Forelimb muscle (tissue), 1 donor: ENCODE data around the gene PAM16. TPM values are rescaled to one million over a fixed set of nuclear protein-coding genes. Genes with fewer than 3 reads are reported as not detected.

Experiments used
- DNase-seq: peaks from one replicate; pipeline ENCODE4 v3.0.0-alpha.2; 2013; ENCODE audit warnings: low read depth
- polyA plus RNA-seq: library from polyadenylated mRNA; unstranded; fragments of 120-200 nt; gene quantifications from one replicate; pipeline ENCODE4 v1.2.1, GENCODE V29; 2013; ENCODE audit not compliant: insufficient read length

Gene PAM16
- polyA plus RNA-seq, 1 donor, result 25.4 TPM

DNA sequence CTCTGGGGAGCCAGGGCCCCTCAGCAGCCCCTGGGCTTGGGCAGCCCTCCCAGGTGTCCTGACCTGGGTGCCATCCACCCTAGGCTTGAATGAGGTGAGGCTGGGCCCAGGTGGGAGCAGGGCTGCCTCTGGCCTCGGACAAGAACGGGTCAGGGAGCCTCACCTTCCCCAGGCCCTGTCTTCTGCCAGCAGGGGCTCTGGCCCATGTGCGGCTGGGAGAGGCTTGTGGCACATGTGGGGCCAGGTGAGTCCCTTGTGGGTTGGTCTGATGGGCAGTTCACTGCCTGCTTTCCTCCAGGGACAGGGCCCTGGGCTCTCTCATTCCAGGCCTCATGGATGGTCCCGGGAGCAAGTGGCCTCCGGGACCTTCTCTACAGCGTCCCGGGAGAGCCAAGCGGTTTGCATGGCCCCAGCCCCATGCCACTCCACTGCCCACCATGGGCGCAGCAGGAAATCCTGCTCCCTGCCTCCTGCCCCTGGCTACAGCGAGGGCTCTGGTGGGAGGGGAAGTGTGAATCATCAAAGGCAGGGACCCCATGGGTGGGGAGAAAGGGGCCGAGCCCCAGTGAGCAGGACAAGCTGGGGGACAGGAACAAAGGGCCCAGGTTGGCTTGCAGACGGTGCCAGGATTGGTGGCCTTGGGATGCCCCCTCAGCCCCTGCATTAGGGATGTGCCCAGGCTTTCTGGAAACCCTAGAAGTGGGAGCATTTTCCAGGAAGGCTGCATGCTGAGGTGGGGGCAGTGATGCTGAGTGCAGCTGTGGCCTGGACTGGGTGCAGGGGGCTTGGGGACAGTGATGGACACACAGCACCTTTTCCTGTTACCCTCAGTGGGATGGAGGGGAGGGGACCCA is 32.7 kb upstream of the PAM16 start:
- no peak for DNase-seq

DNA sequence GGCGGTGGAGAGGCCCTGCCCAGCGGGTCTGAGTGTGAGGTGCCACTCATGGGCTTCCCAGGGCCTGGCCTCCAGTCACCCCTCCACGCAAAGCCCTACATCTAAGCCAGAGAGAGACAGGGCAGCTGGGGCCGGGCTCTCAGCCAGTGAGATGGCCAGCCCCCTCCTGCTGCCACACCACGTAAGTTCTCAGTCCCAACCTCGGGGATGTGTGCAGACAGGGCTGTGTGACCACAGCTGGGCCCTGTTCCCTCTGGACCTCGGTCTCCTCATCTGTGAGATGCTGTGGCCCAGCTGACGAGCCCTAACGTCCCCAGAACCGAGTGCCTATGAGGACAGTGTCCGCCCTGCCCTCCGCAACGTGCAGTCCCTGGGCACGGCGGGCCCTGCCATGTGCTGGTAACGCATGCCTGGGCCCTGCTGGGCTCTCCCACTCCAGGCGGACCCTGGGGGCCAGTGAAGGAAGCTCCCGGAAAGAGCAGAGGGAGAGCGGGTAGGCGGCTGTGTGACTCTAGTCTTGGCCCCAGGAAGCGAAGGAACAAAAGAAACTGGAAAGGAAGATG is 31.8 kb upstream of the PAM16 start:
- no peak for DNase-seq

DNA sequence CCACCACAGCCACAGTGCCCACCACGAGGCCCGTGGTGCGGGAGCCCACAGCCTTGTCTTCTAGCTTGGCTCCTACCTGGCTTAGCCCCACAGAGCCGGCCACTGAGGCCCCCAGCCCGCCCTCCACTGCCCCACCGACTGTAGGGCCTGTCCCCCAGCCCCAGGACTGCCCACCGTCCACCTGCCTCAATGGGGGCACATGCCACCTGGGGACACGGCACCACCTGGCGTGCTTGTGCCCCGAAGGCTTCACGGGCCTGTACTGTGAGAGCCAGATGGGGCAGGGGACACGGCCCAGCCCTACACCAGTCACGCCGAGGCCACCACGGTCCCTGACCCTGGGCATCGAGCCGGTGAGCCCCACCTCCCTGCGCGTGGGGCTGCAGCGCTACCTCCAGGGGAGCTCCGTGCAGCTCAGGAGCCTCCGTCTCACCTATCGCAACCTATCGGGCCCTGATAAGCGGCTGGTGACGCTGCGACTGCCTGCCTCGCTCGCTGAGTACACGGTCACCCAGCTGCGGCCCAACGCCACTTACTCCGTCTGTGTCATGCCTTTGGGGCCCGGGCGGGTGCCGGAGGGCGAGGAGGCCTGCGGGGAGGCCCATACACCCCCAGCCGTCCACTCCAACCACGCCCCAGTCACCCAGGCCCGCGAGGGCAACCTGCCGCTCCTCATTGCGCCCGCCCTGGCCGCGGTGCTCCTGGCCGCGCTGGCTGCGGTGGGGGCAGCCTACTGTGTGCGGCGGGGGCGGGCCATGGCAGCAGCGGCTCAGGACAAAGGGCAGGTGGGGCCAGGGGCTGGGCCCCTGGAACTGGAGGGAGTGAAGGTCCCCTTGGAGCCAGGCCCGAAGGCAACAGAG is 31.0 kb upstream of the PAM16 start:
- DNase-seq, result no peak

DNA sequence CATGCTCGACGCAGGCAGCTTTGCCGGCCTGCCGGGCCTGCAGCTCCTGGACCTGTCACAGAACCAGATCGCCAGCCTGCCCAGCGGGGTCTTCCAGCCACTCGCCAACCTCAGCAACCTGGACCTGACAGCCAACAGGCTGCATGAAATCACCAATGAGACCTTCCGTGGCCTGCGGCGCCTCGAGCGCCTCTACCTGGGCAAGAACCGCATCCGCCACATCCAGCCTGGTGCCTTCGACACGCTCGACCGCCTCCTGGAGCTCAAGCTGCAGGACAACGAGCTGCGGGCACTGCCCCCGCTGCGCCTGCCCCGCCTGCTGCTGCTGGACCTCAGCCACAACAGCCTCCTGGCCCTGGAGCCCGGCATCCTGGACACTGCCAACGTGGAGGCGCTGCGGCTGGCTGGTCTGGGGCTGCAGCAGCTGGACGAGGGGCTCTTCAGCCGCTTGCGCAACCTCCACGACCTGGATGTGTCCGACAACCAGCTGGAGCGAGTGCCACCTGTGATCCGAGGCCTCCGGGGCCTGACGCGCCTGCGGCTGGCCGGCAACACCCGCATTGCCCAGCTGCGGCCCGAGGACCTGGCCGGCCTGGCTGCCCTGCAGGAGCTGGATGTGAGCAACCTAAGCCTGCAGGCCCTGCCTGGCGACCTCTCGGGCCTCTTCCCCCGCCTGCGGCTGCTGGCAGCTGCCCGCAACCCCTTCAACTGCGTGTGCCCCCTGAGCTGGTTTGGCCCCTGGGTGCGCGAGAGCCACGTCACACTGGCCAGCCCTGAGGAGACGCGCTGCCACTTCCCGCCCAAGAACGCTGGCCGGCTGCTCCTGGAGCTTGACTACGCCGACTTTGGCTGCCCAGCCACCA is 30.2 kb upstream of the PAM16 start:
- no peak for DNase-seq

DNA sequence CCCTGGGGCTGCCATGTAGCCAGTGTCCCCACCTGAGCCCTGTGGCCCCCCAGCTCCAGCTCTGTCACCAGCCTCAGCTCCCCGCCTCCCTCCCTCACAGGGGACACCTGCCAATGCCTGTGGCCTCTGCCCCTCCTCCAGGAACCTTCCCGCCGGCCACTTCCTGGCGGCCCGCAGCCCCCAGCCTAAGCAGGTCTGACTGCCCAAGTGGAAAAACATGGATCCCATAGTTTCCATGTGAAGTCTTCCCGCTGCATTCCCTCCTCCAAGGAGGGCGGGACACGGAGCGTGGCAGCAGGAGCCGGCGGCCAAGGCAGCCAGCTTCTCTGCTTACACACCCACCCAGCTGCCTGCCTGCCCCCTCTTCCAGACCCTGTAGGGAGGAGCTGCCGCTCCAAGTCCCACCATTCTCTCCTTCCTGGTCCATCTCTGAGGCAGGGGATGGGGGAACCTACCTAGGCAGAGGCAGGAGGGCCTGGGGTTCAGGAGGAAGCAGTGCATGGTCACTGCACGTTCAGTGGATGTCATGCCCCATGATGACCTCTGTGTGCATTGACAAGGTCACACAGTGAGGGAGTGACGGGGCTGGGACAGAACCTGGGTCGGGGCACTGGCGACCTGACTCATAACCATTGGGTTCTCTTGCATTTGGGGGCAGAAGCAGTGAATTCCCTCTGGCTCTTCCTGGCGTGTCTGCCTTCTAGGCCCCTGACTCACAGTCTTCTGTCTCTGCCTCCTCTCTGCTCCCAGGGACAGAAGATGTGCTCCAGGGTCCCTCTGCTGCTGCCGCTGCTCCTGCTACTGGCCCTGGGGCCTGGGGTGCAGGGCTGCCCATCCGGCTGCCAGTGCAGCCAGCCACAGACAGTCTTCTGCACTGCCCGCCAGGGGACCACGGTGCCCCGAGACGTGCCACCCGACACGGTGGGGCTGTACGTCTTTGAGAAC is 29.3 kb upstream of the PAM16 start:
- DNase-seq, result no peak

DNA sequence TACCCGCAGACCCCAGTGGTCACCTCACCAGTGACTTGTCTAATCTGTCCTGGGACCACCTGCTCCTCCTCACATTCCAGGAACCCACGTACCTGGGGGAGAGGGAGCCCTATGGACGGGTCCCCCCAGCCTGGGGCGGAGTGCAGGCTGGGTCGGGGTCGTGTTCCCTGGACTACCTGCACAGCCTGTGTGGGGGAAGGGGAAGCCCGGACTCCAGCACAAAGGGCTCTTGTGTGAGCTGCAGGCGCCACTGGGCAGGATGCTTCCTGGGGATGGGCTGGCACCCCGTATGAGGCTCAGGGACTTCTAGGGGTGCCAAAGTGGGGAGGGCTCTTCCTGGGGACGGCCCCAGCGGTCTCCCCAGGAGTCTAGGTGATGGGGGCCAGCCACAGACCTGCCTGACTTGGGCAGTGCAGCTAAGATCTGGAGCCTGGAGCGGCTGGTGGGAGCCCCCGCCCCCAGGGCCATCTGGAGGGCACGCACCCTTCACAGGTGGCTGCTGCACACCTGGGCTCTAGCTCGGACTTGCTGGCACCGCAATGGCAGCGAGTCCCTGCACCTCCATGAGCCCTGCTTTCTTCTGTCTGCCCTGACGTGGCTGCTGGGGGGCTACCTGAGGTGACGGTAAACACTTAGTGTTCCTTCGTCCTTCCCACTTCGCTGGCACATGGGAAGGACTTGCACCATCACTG is 28.0 kb upstream of the PAM16 start:
- no peak for DNase-seq

DNA sequence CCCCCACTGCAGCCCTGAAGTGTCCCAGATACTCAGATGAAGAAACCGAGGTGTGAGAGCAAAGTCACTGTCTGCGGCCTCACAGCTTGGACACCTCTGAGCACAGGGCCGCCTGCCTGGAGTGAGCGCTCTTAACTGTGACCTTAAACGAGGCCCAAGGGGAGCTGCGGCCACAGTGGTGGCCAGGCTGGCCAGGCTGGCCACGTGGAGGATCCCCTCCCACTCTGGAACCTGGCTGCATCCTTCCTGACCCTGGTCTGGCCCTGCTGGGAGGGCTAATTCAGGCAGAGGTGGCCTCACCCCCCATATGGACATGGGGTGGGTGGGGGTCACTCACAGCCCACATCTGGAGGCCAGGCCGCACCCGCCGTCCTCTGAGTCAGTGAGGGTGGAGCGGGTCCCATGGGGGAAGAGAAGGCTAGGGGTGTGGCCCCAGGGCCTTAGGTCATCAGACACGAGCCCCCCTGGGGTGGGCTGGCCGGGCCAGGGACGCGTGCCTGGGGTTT is 27.1 kb upstream of the PAM16 start:
- DNase-seq, result no peak

DNA sequence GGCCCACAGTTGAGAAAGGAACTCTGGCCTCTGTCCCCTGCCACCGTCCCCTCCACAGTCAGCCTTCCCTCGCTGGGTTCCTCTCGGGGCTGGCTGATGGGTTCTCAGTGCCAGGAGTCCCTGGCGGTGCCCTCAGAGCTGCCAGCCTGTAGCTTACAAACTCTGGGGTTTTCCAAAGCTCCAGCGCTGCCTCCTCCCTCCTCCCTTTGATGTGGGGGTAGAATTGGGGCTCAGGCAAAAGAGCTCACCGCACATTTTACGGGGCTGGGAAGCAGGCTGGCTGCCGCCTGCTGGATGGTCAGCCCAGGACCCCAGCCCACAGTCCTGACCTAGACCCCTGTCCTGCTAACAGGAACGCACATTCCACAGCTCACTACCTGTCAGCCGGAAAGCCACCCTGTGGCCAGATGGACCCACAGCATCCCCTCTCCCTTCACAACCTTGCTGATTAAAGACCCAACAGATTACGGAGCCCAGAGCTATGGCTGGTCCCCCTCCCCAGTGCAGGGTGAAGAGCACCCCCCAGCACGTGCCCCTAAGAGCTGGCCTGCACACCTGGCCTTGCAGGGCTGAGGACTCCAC is 26.5 kb upstream of the PAM16 start:
- no peak for DNase-seq

DNA sequence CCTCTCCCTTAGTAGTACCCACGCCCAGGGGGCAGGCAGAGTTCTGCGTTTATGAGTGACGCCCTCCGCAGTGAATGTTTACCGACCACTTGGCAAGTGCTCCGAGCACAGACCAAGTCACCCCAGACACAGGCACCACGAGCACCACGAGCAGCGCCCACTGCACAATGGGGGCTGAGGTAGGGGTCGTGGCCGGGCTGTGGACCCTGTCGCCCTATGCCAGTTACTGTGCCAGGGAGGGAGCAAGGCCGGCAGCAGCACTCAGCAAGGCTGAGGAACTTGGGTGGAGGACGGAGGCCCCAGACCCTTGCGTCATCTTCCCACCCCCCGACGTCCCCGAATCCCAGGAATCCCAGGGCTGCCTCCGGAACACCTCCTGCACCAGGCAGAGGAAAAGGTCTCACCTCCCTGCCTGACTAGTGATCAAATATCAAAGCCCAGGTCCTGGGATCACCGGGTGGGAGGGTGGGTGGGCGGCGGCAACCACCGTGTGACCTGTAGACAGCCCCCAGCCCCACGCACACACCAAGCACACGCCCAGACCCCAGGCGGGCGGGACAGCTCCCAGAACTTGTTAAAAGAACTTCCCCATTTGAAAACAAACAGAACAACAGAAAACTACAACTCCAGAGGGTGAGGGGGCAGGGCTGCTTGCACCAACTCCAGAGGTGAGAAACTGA is 25.9 kb upstream of the PAM16 start:
- no peak for DNase-seq

DNA sequence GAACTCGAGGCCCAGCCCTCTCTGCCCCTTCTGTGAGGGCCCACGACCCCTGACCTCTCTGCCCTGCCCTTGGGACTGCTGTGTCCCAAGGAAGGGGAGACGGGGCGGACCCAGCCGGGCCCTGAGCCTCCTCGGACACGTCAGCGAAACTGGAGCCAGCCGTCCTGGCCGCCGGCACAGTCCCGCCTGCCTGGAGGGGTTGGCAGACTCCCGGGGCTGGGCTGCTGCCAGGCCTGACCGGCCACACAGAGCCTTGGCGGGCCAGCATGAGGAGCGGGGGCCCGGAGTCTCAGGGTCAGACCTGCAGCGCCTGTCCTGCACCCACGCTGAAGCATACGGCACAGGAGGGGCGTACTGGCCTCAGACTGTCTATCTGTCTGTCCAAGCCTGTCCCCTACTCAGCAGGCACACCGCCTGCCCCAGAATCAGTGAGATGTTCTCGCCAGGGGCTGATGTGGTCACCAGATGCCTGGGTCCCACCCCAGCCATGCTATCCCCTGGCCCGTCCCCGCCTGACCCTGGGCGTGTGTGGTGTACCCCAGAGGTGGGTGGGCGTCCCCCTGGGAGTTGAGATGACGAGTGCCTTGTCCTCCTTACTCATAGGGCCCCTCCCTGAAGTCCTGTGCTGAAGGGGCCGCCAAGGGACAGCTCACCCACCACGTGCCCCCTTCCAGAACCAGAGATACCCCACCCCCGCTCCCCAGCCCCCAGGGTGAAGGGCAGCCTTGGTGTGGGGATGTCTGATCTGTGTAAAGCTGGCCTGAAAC is 25.2 kb upstream of the PAM16 start:
- DNase-seq, result no peak

DNA sequence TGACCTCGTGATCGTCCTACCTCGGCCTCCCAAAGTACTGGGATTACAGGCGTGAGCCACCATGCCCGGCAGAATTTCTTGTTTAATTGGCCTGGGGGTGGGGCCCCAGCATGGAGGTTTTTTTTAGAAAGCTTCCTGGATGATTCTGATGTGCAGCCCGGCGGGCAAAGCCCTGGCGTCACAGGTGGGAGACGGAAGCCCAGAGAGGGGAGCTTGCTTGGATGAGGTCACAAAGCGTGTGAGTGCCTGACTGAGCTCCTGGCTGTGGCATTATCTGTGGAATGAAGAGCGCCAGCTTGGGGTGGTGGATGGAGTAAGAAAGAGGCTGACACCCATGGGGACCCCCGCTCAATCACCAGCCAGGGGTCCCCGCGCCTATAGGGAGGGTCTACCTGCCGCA is 24.6 kb upstream of the PAM16 start:
- DNase-seq, result no peak

DNA sequence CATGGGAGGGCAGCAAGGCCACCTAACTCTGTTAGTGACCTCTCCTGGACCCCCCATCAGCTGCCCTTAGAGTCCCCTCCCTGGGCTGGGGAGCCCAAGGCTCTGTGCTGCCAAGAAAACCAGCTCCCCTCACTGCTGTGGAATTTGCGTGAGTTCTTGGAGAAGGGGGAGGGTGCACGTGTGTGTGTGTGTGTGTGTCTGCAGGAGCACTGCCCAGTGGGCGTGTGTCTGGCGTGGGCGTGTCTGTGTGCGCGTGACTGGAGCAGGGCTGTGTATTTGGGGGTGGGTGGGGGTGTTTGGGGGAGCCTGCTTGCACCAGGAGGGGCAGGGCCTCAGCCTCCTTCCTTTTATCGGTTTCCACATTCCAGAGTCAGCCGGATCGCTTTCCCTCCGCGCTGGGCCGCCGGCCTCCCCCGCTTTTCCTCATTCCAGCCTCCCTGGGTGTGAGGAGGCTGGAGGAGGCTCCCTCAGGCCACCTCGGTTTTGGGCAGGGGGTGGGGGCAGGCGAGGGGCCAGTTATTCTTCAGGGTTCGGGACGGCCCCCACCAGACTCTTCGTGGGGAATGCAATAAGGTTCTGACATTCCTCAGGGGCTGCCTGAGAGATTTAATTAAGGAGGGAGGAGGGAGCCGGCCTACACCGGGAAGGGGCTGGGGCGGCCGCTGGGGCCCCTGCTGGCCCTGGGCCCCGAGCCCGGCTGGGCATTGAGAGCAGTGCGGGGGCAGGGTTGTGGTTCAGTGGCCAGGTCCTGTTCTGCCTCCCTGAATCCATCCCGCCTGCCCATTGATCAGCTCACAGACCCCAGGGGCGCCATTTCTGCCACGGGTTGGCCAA is 23.0 kb upstream of the PAM16 start:
- peak; percentile 46 for DNase-seq

DNA sequence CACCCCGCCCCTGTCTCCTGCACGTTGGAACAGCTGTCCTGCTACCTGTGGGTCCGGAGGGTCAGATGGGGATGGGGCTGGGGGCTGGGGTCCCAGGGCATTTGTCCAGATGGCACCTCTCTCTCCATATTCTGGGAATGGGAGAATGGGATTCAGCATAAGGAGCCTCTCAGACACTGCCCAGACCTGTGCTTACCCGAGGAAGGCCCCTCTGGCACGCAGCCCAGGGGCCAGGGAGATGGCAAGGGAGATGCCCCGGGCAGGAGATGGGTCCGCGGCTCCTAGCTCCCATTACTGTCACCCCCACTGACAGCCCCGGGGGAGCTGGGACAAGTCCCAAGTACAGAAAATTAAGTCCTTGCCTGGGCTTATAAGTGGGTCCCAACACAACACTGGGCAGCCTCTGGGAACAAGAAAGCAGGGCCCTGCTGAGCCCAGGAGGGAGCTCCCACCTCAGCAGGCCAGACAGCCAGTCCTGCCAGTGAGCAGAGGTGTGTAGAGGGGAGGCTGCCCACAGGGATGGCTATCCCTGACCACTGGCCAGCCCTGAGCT is 22.3 kb upstream of the PAM16 start:
- DNase-seq, result no peak

DNA sequence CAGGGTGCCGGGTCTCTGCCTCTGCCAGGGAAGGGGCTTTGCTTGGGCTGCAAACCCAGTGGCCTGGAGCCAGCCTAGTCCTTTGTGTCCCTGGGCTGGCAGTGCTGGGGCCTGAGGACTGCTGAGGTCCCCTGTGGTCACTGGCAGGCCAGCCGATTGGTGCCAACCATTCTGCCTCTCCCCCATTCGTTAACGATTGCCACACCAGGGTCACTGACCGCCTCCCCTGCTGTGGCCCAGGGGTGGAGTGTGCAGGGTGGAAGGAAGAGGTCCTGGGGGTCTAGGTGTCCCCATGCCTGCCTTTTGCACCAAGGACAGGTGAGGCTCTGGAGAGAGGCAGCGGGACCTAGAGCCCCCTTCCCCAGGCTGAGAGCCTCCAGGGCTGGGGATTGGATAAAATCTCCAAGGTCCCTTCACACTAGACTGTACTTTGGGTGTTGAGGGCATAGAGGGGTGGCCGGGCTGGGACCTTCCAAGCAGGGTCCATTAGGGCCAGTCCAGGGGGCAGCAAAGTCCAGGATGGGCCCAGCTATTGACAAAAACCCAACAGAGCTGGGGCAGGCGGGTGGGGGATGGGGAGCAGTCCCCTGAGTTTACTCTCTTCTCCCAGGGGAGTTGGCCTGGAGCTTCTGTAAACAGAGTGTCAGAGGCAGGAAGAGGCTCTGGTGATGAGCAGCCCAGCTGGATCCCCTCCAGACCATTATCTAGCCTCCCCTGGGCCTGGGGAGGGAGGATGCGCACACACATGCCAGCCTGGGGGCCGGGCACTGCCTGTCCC is 21.6 kb upstream of the PAM16 start:
- DNase-seq, result no peak

DNA sequence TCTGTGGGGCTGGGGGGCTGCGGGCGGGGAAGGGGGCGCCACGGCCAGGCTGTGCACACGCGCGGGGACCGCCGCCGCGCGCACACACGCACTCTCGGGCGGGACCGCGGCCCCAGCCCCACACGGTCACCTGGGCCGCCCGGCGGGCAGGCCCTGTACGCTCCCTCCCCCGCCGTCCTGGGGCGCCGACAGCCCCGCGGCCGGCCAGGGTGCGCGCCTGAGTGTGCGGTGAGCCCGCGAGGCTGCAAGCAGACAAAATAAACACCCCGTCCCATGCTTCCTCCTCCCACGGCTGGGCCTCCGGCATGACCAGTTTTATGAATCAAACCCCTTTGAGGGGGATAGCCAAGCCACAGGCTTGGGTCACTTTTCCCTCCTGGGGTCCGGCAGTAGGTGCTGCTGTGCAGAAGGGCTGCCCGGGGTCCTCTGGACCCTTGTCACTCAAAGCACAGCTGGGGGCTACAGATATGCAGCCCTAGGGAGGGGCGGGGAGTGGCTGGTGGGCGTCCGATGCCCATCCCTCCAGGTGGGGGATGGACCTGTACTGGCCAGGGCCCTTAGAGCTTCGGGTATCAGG is 21.0 kb upstream of the PAM16 start:
- no peak for DNase-seq
